ENCODE results near the gene PI4KB. TPM values are rescaled to one million over a fixed set of nuclear protein-coding genes. Genes with fewer than 3 reads are reported as not detected.

The PI4KB gene
- total RNA-seq, 1 donor = 38.0 TPM

GRCh38 chr1:151246786-151247185 is 80.4 kb downstream of the PI4KB start:
- Histone ChIP-seq H3K4me1 (ENCODE audit: insufficient read depth, low read length) (no peaks in the 10 kb centered on the region), H3K9me3 (ENCODE audit: low read depth, low read length) (no peaks in the 10 kb centered on the region), H3K27me3 (ENCODE audit: insufficient read depth, low read length) (no peaks in the 10 kb centered on the region), H3K4me3 (ENCODE audit: low read length) (no peak overlapping the region)

GRCh38 chr1:151243683-151244216 is 83.5 kb downstream of the PI4KB start:
- no peaks in the 10 kb centered on the region for H3K27me3 ChIP-seq (ENCODE audit: insufficient read depth, low read length)
- no peaks in the 10 kb centered on the region for H3K9me3 ChIP-seq (ENCODE audit: low read depth, low read length)
- H3K4me3 ChIP-seq (ENCODE audit: low read length) = no peak overlapping the region
- H3K4me1 ChIP-seq (ENCODE audit: insufficient read depth, low read length) = no peaks in the 10 kb centered on the region

GRCh38 chr1:151242442-151242841 is 84.8 kb downstream of the PI4KB start:
- no peak overlapping the region for H3K4me3 ChIP-seq (ENCODE audit: low read length)
- H3K9me3 ChIP-seq (ENCODE audit: low read depth, low read length) = no peaks in the 10 kb centered on the region
- H3K4me1 ChIP-seq (ENCODE audit: insufficient read depth, low read length) = peaks cover 7% of the 10 kb centered on the region
- H3K27me3 ChIP-seq (ENCODE audit: insufficient read depth, low read length) = no peaks in the 10 kb centered on the region

Other genes with a start within 250 kb of the PI4KB start
- gene SEMA6C, start 180.8 kb downstream of the PI4KB start, total RNA-seq = 0.52 TPM
- gene TNFAIP8L2, start 170.8 kb downstream of the PI4KB start, total RNA-seq = 4.6 TPM
- gene LYSMD1, start 161.5 kb downstream of the PI4KB start, total RNA-seq = 1.3 TPM
- 41.6 TPM for gene SCNM1, start 161.3 kb downstream of the PI4KB start, total RNA-seq
- not detected for gene TMOD4, start 151.4 kb downstream of the PI4KB start, total RNA-seq
- 9.9 TPM for gene VPS72, start 137.2 kb downstream of the PI4KB start, total RNA-seq
- gene PIP5K1A, start 128.9 kb downstream of the PI4KB start, total RNA-seq = 46.7 TPM
- 74.3 TPM for gene PSMD4, start 72.7 kb downstream of the PI4KB start, total RNA-seq
- gene ZNF687, start 45.1 kb downstream of the PI4KB start, total RNA-seq = 45.5 TPM
- gene RFX5, start 19.8 kb upstream of the PI4KB start, total RNA-seq = 45.7 TPM
- gene SELENBP1, start 45.3 kb upstream of the PI4KB start, total RNA-seq = not detected
- gene PSMB4, start 72.2 kb upstream of the PI4KB start, total RNA-seq = 148 TPM
- gene POGZ, start 132.1 kb upstream of the PI4KB start, total RNA-seq = 48.0 TPM
- 1.7 TPM for gene CGN, start 184.0 kb upstream of the PI4KB start, total RNA-seq
- gene TUFT1, start 212.9 kb upstream of the PI4KB start, total RNA-seq = 4.0 TPM